Left lobe of liver (tissue), 2 donors: Measurements from ENCODE around the gene RIPOR3. TPM values are rescaled to one million over a fixed set of nuclear protein-coding genes. Genes with fewer than 3 reads are reported as not detected.

Source experiments
- ATAC-seq: fragments of 200-7000 bp; cut with Tn5 transposase; one replicate; pipeline ENCODE4 v1.9.1; 2020; ENCODE audit warnings: mild to moderate bottlenecking, moderate library complexity
- DNase-seq: peaks from one replicate; pipeline ENCODE4 v3.0.0-alpha.2; 2020; ENCODE audit warnings: low spot score
- total RNA-seq: library from RNA; stranded (reverse); gene quantifications from one replicate; pipeline ENCODE4 v1.2.1, GENCODE V29; 2021
- donor health status: DM: no; HTN: no; CAD: no; lungs with moderate emphysema.
- donor health status: DM: no; HTN: yes; CAD: no.

Gene RIPOR3
- total RNA-seq, 1 donor from 2014 or later: 20.1 TPM

DNA sequence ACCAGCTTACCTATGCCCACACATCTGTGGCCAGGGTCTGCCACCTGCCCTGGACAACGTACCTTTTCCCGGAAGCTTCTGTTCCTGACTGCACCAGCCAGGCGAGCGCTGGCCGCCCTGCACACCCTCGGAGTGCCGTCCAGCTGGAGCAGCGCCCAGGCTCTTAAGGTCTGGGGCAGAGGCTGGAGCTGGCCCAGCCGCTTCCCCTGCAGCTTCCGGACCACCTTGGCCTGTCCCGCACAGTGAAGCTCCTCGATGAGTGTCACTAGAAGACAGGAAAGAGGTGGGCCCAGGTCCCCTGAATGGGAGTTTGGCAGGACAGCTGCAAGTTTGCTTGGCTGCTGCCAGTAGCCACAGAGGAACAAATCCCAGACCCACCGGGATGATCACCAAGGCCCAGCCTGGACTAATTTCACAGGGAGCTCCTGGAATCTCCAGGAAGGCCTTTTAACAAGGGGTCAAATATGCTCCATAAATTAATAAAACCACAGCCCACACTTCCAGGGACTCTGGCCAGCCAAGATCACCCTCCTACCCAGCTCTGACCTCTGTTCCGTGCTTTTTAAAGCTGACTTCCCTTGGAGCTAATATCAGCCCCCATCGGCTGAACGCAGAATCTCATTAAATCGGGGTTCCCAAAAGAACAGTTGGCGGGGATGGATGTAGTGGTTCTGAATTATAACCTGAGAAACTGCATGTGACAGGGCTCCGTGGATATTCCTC, 98.9 kb downstream of the RIPOR3 start:
- DNase-seq (peak; percentile 81), ATAC-seq (peak; percentile 79)

DNA sequence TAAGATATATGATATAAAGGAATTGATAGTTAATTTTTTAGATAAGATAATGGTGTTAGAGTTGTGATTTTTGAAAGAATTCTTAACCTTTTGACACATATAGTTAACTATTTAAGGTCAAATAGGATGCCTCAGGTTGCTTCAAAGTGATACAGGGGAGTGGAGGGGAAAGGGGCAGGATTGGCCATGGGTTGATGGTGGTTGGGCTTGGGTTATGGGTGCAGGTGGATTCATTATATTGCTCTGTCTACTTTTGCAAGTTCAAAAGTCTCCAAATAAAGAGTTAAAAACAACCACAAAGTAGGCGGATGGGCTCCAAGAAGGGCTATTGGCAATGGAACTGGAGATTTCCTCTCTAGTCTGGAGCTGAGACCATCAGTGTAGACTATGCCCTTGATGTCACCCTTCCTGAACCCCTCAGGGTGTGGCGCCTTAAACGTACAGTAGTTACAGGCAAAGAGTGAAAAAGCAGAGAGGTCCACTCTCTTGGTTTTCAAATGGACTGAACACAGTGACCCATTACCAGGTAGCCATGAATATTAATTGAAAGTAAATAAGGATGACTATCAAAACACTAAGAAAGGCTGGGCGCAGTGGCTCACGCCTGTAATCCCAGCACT, 100.0 kb downstream of the RIPOR3 start:
- no peak for ATAC-seq

DNA sequence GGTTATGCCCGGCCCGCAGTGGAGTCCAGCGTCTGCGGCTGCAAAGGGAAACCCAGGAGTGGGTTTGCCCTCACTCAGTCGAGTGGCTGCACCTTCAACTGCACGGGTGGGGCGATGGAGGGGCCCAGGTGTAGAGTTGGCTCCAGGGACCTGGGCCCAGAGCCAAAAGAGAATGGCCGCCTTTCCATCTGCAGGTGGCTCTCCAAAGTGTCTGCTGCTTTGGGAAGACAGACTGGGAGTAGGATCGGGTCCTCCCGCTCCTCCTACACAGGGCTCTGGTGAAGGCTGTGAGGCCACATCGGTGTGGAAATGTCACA, 101.0 kb downstream of the RIPOR3 start:
- no peak for ATAC-seq
- DNase-seq: no peak

More for the DNA sequence above, 100.0 kb downstream of the RIPOR3 start:
- DNase-seq: no peak

DNA sequence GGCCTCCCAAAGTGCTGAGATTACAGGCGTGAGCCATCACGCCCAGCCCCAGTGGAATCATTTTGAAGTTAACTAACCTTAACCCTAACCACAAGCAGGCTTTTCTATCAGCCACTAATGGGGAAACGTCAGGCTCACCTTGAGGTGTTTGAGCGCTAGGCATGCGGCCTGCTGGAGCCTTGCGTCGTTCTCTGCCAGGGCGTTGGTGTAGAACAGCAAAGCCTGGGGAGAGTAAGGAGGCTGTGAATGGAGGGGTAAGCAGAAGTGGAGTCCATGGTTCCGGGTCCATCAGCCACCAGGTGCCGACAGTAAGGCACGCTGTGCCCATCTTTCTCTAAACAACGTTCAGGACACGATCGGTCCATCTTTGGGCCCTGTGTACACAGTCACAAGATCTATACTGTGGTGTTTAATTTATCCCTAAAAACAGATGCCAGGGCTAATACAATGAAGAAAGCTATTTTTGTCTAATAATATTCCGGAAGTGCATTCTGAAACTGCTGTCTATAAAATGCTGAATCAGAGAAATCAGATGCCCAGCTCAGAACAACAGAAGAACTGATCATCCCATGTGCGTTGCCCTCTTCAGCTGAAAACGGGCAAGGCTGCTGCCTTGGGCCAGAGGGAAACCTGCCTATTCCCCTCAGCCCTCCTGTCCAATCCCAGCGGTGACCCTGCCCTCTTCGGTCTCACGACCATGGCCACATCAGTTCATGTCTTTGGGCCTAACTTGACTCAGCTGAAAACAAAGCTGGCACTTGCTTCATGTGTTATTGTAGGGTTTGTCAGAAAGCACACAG, 101.6 kb downstream of the RIPOR3 start:
- ATAC-seq (no peak), DNase-seq (no peak)

DNA sequence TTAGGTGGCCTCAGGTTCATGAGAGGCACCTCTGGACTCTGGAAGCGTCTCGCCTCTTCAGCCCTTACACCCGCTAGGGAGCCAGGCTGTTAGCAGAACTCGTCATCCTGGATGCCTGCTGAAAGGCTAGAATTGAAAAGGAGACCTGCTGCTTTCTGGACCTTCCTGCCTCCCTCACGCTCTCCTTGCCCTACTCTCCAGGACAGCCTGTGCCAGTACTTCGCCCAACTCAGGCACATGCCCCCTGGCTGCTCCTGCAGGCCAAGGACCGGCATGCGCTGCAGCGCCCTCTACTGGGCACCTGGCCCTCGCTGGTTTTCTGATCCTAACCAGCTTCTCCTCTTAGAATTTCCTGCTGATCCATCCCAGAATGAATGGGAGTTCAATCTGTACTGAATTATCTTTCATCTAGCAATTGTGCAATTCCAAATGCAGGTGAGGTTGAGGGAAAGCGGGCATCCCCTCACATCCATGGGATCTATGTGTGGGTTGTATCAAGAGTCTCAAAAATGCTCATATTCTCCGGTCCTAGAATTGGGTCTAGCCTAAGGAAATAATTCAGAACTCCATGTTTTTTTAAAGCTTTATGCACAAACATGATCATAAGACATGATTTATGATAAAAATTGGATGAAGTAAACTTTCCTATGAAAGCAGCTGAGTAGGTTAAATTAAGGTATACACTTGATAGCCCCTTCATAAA, 103.2 kb downstream of the RIPOR3 start:
- DNase-seq: peak; percentile 81
- ATAC-seq: peak; percentile 81

DNA sequence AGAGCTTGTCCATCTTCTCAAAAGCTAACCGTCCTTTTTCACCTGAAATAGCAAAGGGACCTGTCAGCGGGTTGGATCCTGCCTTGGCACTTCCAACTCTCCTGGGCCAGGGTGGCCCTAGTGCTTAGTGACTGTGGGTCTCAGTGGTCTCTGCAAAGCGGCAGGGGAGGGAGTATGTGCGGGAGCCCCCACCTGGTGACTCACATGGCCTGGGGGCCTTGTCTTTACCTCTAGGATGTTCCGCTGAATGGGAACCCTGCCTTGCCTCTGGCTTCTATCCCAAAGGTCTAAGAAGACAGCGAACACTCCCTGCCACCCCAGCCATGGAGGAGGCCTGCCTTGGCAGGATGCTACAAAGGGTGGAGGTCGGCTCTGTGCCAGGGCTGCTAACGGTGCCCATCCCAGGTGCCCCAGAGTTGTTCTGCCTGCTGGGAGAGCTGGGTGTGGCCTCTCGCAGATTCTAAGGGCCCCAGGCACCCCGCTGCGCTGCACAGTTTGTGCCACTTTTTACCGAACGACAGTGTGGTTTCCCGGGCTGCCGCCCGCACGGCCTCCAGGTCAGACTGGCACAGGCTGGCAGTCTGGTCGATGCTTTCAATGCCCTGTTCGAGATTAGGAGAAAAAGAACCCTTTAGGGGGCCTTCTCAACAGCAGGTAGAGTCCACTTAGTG, 103.9 kb downstream of the RIPOR3 start:
- no peak for ATAC-seq
- DNase-seq: no peak

DNA sequence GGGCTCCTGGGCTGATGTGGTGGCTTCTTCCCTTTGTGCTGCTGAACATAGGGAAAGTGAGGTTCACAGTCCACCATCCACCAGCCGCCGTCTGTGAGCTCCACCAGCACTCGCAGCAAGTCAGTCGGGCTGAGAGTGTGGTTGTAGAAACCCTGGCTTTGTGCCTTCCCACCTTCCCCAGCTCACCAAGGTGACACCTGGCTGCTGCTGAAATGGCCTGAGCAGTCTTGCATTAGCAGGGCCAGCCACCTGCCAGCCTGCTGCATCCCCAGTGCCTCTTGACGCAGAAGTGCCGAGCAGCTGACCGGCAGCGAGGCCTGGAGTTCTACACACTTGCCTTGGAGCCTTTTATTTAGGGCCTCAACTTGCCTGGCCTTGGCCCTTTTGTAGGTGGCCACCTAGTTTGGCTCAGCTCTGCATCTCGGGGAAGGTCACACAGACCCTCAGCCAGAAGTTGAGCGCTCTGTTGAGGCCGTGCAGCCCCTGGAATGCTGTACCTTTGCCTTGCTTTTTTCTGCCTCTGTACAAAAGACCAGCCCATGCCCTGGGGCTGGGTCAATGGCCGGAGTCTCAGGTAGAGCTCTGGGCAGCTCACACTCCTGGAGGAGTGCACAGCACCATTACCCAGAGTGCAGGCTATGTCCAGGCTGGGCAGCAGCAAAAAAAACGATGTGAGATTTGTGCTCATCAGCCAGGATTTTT, 104.7 kb downstream of the RIPOR3 start:
- DNase-seq: no peak
- no peak for ATAC-seq

DNA sequence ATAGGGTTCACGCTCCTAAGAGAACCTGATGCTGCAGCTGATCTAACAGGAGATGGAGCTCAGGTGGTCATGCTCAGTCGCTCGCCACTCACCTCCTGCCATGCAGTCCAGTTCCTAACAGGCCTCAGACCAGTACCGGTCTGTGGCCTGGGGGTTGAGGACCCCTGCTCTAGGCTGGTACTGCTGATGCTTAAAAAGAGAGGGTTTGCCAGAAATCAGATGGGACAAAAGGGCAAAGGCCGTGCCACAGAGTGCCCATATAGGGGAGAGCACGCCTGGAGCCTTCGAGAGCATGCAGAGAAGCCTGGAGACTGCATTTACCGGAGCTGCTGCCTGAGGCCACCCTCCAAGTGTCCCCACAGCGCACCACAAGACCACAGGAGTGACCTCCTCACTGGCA, 105.7 kb downstream of the RIPOR3 start:
- ATAC-seq: no peak

DNA sequence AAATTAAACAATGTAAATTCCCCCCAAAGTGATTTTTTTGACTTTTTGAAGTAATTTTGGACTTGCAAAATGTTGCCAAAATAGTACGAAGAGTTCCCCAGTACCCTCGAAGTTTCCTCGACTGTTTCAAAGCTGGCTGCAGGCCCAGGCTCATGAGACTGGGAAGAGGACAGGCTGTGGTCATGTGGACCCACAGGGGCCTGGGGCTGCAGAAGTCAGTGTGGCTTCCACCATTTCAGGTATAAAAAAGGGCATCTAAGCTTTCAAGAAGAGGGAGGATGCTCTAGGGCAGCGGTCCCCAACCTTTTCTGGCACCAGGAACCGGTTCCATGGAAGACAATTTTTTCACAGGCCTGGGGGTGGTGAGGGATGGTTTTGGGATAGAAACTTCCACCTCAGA, 106.1 kb downstream of the RIPOR3 start:
- ATAC-seq (no peak), DNase-seq (no peak)

More for the DNA sequence above, 105.7 kb downstream of the RIPOR3 start:
- DNase-seq: no peak

DNA sequence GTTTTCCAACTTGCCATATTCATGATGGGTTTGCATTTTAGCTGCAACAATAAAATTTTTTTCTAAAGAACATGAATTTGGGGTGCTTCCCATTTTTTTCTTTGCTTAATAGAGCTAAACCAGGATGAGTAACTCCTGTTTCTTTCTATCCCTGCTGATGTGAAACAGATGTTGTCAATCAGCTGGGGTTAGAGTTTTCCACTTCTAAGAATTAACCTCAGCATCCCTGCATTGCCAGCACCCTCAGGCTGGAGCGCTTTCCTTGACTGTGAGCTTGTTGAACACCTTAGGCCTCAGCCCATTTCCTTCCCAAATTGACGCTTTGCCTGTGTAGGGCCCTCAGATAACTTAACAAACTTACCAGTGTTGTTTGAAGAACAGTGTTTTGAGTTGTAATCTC, 106.7 kb downstream of the RIPOR3 start:
- DNase-seq: no peak
- ATAC-seq: no peak

DNA sequence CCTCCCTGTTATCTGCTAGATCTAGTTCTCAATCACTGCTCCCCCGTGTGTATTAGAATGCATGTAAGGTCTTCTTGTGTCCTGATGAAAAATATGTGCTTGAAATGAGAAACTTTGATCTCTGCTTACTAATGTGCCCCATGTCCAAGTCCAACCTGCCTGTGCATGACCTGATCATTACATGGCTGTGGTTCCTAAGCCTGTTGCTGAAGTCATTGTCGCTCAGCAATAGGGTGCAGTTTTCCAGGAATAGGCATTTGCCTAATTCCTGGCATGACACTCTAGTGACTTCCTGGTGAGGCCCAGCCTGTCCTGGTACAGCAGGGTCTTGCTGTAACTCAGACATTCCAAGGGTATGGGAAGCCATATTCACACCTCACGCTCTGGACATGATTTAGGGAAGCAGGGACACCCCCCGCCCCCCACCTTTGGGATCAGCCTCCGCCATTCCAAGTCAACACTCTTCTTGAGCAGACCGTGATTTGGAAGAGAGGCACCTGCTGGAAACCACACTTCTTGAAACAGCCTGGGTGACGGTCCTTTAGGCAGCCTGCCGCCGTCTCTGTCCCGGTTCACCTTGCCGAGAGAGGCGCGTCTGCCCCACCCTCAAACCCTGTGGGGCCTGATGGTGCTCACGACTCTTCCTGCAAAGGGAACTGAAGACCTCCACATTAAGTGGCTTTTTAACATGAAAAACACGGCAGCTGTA, 107.7 kb downstream of the RIPOR3 start:
- DNase-seq (no peak), ATAC-seq (peak; percentile 10)

DNA sequence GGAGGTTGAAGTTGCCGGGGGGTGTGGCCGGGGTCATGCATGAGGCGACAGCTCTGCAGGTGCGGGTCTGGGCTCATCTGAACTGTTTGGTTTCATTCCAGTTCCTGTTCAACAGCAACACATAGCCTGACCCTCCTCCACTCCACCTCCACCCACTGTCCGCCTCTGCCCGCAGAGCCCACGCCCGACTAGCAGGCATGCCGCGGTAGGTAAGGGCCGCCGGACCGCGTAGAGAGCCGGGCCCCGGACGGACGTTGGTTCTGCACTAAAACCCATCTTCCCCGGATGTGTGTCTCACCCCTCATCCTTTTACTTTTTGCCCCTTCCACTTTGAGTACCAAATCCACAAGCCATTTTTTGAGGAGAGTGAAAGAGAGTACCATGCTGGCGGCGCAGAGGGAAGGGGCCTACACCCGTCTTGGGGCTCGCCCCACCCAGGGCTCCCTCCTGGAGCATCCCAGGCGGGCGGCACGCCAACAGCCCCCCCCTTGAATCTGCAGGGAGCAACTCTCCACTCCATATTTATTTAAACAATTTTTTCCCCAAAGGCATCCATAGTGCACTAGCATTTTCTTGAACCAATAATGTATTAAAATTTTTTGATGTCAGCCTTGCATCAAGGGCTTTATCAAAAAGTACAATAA, 108.6 kb downstream of the RIPOR3 start:
- ATAC-seq (no peak), DNase-seq (no peak)

DNA sequence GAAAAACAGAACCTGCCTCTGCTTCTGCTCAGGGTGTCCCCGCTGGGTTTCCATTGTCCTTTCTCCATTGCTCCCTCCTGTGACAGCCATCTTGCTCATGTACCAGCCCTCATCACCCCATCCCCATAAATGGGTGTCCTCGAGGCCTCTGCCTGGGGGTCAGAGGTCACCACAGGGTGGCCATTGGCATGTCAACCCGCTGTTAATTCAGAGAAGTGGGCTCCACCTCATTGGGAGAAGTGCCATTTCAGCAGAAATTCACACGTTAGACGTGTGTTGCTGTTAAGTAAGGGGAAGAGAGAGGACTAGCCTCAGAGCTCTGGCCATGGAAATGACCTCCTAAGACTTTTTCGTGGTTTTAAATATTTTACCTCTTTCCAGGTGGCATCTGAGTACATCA, 109.2 kb downstream of the RIPOR3 start:
- ATAC-seq (no peak), DNase-seq (no peak)

DNA sequence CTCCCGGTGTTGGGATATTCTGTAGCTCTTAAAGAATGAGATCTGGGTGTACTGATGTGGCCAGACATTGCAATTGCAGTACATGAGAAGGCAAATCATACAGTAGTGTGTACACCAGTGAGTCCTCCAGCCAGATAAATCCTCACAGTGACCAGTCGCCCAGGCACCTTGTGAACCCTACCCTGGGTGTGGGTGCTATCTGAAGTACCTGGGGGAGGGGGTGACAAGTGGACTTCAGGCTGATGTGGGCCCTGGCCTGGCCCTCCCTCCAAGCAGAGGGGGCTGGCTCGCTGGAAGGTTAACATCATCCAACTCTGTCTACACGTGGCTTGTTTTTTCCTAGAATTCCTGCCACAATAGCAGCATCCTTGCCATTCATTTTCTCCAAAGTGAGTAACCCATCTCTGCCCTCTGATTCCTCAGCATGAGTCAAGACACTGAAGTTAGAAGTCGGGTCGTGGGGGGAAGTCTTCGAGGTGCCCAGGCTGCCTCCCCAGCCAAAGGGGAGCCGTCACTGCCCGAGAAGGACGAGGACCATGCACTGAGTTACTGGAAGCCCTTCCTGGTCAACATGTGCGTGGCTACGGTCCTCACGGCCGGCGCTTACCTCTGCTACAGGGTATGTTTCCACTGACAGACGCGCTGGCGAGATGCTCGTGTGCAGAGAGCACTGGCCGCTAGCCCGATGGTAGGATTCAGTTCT, 110.3 kb downstream of the RIPOR3 start:
- DNase-seq: no peak

DNA sequence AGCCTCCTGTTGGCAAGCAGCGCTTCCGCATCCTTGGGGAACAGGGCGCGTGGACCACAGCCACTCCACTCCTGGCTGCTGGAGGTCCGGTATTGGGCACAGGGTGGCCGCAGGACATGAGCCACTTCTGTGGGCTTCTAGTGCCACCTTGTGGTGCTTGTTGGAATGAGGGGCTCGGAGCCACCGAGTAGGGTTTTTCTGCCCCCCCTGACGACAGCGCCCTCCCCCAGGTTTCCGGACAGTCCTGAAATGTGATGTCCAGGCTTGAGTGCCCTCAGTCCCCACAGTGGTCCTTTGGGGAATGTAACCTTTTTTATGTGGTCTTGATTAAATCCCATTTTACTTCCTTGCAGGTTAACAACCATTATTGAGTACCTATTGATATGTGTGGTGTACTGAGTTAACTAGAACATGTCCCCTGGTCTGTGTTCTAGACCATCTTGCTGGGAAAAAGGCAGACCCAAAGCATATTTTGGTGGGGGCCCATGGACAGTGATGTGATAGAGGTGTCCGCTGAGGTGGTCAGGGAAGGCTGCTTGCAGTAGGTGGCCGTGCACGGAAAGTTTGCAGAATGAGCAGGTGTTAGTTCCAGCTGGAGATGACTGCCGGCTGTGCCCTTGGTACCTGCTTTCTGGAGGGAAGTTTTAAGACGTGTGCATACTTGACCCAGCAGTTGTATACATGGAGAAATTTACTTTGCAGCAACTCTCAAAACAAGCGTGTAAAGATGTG, 111.2 kb downstream of the RIPOR3 start:
- DNase-seq (peak; percentile 69), ATAC-seq (peak; percentile 67)

More for the DNA sequence above, 110.3 kb downstream of the RIPOR3 start:
- ATAC-seq: no peak

DNA sequence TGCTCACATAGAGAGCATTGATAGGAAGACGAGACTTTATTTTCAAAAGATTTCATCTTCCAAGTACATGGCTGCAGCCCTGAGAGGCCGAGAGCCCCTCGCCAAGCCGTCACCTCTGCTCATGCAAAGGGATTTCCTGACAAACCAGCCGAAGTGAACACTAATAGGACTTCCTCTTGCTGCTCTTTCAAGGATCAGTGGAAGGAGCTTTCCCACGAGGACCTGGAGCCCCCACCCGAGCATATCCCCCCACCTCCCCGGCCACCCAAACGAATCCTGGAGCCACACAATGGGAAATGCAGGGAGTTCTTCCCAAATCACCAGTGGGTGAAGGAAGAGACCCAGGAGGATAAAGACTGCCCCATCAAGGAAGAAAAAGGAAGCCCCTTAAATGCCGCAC, 111.8 kb downstream of the RIPOR3 start:
- no peak for DNase-seq
- no peak for ATAC-seq

DNA sequence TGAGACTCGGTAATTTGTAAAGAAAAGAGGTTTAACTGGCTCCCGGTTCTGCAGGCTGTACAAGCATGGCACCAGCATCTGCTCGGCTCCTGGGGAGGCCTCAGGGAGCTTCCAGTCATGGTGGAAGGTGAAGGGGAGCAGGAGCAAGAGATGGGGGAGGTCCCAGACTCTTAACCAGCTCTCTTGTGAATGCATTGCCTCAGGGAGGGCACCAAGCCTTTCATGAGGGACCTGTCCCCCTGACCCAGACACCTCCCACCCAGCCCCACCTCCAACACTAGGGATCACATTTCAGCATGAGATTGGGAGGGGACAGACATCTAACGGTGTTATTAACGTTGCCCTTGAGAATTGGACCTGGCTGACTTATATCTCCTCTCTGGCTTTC, 112.6 kb downstream of the RIPOR3 start:
- ATAC-seq: no peak
- DNase-seq: no peak
